ENCODE measurements around the gene ENHO.

The ENHO gene

DNA sequence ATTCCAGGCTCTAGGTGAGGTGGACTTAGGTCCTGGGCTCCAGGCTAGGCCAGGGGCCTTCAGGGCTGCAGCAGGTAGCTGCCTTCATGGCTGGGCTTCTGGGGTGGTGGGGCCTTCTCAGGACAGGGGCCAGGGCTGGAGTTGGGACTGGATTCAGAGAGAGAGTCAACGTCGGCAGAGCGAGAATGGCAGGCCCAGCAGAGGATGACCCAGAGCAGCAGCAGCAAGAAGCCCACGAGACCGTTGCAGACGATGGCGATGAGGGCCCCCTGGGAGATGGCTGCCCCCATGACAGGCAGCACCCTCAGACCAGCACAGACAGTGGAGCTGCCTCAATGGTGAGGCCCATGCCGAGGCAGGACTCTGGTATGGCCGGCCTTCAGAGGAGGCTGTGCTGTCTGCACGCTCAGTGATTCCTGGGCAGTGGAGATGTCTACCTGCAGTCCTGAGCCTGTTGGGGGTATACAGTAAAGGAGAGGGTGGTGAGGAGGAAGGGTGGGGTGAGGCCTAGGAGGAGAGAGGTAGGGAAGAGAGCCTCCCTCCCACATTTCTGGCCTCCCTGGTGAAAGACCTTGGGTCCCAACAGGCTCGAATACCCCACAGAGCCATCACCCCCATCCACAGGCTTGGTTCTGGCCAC, 1.3 kb downstream of the ENHO start:
- TF ChIP-seq, protein P1, sequence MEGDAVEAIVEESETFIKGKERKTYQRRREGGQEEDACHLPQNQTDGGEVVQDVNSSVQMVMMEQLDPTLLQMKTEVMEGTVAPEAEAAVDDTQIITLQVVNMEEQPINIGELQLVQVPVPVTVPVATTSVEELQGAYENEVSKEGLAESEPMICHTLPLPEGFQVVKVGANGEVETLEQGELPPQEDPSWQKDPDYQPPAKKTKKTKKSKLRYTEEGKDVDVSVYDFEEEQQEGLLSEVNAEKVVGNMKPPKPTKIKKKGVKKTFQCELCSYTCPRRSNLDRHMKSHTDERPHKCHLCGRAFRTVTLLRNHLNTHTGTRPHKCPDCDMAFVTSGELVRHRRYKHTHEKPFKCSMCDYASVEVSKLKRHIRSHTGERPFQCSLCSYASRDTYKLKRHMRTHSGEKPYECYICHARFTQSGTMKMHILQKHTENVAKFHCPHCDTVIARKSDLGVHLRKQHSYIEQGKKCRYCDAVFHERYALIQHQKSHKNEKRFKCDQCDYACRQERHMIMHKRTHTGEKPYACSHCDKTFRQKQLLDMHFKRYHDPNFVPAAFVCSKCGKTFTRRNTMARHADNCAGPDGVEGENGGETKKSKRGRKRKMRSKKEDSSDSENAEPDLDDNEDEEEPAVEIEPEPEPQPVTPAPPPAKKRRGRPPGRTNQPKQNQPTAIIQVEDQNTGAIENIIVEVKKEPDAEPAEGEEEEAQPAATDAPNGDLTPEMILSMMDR (IDR thresholded peaks at IDR 0.05; ENCODE audit: insufficient read depth, low read length): no peak
- TF ChIP-seq POLR2AphosphoS5 (IDR thresholded peaks at IDR 0.05; ENCODE audit: low read depth) (no peak), GABPA (IDR thresholded peaks at IDR 0.05; ENCODE audit: low read depth) (no peak), SPI1 (IDR thresholded peaks at IDR 0.05; ENCODE audit: borderline replicate concordance, low read depth) (no peak)
- TF ChIP-seq, protein P2, sequence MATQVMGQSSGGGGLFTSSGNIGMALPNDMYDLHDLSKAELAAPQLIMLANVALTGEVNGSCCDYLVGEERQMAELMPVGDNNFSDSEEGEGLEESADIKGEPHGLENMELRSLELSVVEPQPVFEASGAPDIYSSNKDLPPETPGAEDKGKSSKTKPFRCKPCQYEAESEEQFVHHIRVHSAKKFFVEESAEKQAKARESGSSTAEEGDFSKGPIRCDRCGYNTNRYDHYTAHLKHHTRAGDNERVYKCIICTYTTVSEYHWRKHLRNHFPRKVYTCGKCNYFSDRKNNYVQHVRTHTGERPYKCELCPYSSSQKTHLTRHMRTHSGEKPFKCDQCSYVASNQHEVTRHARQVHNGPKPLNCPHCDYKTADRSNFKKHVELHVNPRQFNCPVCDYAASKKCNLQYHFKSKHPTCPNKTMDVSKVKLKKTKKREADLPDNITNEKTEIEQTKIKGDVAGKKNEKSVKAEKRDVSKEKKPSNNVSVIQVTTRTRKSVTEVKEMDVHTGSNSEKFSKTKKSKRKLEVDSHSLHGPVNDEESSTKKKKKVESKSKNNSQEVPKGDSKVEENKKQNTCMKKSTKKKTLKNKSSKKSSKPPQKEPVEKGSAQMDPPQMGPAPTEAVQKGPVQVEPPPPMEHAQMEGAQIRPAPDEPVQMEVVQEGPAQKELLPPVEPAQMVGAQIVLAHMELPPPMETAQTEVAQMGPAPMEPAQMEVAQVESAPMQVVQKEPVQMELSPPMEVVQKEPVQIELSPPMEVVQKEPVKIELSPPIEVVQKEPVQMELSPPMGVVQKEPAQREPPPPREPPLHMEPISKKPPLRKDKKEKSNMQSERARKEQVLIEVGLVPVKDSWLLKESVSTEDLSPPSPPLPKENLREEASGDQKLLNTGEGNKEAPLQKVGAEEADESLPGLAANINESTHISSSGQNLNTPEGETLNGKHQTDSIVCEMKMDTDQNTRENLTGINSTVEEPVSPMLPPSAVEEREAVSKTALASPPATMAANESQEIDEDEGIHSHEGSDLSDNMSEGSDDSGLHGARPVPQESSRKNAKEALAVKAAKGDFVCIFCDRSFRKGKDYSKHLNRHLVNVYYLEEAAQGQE (IDR thresholded peaks at IDR 0.05; ENCODE audit: insufficient replicate concordance, low read depth): no peak
- no peak for DNase-seq (ENCODE audit: low read depth in 1 of 2, low spot score in 1 of 2)
- H3K27me3 ChIP-seq (ENCODE audit: insufficient read depth, poor library complexity, severe bottlenecking): peaks cover 4% of the 10 kb centered on the region
- H3K27ac ChIP-seq (replicated peaks): no peak overlapping the region
- no peak overlapping the region for H3K4me3 ChIP-seq (replicated peaks; ENCODE audit: insufficient read depth, low read length)

DNA sequence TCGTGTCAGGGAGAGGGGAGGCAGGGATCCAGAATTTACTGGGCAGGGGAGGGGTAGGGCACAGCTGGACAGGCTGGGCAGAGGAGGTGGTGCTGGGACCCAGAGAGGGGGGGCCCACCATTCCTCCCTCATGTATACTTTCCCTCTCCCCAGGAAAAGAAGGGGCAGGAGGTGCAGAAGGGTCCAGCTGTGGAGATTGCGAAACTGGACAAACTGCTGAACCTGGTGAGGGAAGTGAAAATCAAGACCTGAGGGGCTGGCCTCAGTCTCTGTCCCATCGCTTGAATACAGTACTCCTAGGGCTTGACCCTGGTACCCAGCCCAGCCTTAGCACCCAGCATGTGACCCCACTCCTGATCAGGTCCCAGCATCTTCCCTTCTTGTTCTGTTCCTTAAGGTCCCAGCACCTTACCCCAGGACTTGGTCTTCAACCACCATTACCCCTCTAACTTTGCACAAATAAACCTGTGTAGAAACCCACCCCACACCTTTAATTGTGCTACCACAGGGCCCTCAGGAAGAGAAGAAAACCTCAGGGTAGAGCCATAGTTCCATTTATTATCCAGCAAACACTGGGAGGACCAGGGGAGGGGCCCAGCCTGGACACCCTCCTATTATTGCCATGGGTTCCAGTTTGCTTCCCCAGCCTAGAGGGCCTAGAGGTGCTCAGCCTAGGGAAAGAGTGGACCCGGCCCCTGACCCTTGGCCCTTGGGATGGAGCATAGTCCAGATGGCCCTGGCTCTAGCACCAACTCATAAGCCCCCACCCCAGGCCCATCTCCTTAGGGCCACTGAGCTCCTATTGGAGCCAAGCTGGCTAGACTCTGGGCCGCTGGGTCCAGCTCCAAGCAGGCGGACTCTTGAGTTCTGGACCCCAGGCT, 2.0 kb downstream of the ENHO start:
- TF ChIP-seq, protein P2 (IDR thresholded peaks at IDR 0.05; ENCODE audit: insufficient replicate concordance, low read depth): no peak
- TF ChIP-seq GABPA (IDR thresholded peaks at IDR 0.05; ENCODE audit: low read depth) (no peak), SPI1 (IDR thresholded peaks at IDR 0.05; ENCODE audit: borderline replicate concordance, low read depth) (no peak), POLR2AphosphoS5 (IDR thresholded peaks at IDR 0.05; ENCODE audit: low read depth) (no peak)
- TF ChIP-seq, protein P1 (IDR thresholded peaks at IDR 0.05; ENCODE audit: insufficient read depth, low read length): no peak
- DNase-seq (ENCODE audit: low read depth in 1 of 2, low spot score in 1 of 2): no peak
- H3K4me3 ChIP-seq (replicated peaks; ENCODE audit: insufficient read depth, low read length): no peak overlapping the region

DNA sequence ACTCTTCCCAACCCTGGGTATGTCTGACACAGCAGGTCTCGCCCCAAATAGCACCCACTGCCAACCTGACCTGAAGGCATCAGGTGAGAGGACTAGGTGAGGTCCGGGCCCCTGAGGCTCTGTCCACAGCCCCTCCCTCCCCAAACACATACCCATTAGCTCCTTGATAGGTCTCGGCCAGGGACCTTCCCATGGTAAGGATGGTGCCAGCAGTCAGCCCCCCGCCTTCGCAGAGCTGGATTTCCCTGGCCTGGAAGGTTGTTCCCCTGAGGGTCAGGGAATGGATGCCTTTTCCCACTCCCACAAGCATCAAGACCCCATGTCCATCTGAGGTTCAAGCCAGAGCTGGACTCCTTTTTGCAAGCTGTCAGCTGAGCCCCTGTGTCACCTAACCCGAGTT, 2.7 kb downstream of the ENHO start:
- no peak overlapping the region for H3K4me3 ChIP-seq (replicated peaks; ENCODE audit: insufficient read depth, low read length)
- no peak for TF ChIP-seq POLR2AphosphoS5 (IDR thresholded peaks at IDR 0.05; ENCODE audit: low read depth)
- TF ChIP-seq, protein P2 (IDR thresholded peaks at IDR 0.05; ENCODE audit: insufficient replicate concordance, low read depth): no peak
- TF ChIP-seq, protein P1 (IDR thresholded peaks at IDR 0.05; ENCODE audit: insufficient read depth, low read length): no peak
- no peak for TF ChIP-seq GABPA (IDR thresholded peaks at IDR 0.05; ENCODE audit: low read depth)
- TF ChIP-seq SPI1 (IDR thresholded peaks at IDR 0.05; ENCODE audit: borderline replicate concordance, low read depth): no peak
- H3K27ac ChIP-seq (replicated peaks): no peak overlapping the region
- peaks cover 4% of the 10 kb centered on the region for H3K27me3 ChIP-seq (ENCODE audit: insufficient read depth, poor library complexity, severe bottlenecking)
- DNase-seq (ENCODE audit: low read depth in 1 of 2, low spot score in 1 of 2): no peak

More for the DNA sequence above, 2.0 kb downstream of the ENHO start:
- no peak overlapping the region for H3K27ac ChIP-seq (replicated peaks)
- H3K27me3 ChIP-seq (ENCODE audit: insufficient read depth, poor library complexity, severe bottlenecking): peaks cover 4% of the 10 kb centered on the region
